ENCODE measurements around the gene PRKCG.

DNA sequence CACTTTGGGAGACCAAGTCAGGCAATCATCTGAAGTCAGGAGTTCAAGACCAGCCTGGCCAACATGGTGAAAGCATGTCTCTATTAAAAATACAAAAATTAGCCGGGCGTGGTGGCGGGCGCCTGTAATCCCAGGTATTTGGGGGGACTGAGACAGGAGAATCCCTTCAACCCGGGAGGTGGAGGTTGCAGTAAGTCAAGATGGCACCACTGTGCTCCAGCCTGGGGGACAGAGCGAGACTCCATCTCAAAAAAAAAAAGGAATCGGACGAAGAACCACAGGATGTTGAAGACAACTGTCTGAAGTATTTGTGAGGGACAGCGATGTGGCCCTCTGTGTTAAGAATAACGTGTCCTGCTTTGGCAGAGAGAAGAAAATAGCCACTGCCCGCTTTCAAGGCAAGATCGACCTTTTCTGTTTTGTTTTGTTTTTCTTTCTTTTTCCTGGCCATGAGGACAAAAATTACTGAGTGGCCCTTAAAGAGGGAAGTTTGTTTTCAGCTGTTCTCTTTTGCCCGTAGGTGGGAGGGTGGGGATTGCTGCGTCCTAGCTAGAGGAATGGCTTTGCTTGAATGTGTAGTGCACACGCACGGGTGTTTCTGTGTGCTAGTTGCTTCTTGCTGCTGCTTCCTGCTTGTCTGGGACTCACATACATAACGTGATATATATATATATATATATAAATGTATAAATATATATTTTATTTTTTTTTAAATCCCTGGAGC is 6.2 kb upstream of the PRKCG start:
- TF ChIP-seq CTCF (IDR thresholded peaks at IDR 0.05) (no peak), POLR2A (IDR thresholded peaks at IDR 0.05) (no peak)

Measured in body of pancreas (tissue), 4 donors.